Measurements from ENCODE around the gene PLEKHA1.

The PLEKHA1 gene

DNA sequence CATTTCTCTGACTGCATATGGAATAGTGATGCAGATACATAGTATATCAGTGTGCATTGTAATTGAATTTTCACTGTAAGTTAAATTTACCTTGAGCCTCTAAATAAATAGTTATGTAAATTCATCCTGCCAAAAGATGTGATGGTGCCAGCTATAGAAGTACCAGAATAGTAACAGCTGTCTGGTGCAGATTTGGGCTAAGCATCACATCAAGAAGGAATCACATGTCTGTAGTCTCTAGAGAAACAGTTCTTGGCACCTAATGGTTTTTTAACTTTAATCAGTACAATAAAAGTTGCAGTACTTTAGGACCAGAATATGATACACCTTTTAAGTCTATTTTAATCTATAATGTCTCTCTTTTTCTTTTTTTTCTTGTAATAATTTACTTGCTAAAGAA lies 17.4 kb downstream of the PLEKHA1 start:
- no peaks in the 10 kb centered on the region for H3K9me3 ChIP-seq (ENCODE audit: severe bottlenecking)
- TF ChIP-seq, protein P1, sequence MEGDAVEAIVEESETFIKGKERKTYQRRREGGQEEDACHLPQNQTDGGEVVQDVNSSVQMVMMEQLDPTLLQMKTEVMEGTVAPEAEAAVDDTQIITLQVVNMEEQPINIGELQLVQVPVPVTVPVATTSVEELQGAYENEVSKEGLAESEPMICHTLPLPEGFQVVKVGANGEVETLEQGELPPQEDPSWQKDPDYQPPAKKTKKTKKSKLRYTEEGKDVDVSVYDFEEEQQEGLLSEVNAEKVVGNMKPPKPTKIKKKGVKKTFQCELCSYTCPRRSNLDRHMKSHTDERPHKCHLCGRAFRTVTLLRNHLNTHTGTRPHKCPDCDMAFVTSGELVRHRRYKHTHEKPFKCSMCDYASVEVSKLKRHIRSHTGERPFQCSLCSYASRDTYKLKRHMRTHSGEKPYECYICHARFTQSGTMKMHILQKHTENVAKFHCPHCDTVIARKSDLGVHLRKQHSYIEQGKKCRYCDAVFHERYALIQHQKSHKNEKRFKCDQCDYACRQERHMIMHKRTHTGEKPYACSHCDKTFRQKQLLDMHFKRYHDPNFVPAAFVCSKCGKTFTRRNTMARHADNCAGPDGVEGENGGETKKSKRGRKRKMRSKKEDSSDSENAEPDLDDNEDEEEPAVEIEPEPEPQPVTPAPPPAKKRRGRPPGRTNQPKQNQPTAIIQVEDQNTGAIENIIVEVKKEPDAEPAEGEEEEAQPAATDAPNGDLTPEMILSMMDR (IDR thresholded peaks at IDR 0.05; ENCODE audit: low read depth, low read length), result no peak
- no peak overlapping the region for H3K4me3 ChIP-seq (ENCODE audit: low read depth, low read length)
- no peak for DNase-seq
- no peaks in the 10 kb centered on the region for H3K27me3 ChIP-seq (ENCODE audit: insufficient read depth, low read depth, severe bottlenecking)
- no peak overlapping the region for H3K27ac ChIP-seq
- peaks cover 21% of the 10 kb centered on the region for H3K36me3 ChIP-seq

DNA sequence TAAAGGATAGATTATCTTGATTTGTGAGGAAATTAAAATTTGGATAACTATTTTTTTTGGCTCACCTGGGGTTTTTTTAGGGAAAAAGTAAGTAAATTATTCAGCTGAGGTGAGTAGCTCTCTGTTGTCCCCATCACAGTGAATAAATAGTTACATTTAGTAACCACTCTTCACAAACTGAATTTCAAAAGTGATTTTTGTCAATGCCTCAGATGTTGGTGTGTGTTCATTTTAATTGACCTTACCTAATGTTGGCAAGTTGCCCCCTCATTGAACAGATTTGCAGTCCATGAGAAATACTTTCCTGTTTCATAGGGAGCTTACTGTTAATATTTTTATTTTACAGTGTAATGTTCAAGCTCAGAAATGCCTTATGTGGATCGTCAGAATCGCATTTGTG lies 18.3 kb downstream of the PLEKHA1 start:
- no peak overlapping the region for H3K4me3 ChIP-seq (ENCODE audit: low read depth, low read length)
- no peaks in the 10 kb centered on the region for H3K27me3 ChIP-seq (ENCODE audit: insufficient read depth, low read depth, severe bottlenecking)
- H3K9me3 ChIP-seq (ENCODE audit: severe bottlenecking), result no peaks in the 10 kb centered on the region
- peaks cover 22% of the 10 kb centered on the region for H3K36me3 ChIP-seq
- no peak overlapping the region for H3K27ac ChIP-seq
- no peak for DNase-seq
- TF ChIP-seq, protein P1 (IDR thresholded peaks at IDR 0.05; ENCODE audit: low read depth, low read length), result no peak

DNA sequence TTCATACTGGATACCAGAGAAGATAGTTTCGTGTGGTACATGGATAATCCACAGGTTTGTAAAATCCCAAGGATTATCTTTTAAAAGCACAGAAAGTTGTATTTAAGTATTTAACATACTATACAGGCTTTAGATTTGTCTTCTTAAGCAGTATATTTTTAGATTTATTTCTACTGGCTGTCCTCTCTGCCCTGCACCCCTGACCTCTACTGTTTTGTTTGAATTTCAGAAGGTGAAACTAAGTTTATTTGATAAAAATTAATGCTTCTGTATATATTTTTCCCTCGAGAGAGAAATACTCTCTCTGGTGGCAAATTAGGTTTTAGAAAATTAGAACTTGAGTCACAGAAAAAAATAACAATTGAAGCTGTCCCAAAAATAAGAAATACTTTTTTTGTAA lies 18.8 kb downstream of the PLEKHA1 start:
- DNase-seq, result no peak
- H3K9me3 ChIP-seq (ENCODE audit: severe bottlenecking), result no peaks in the 10 kb centered on the region
- no peak overlapping the region for H3K27ac ChIP-seq
- peaks cover 26% of the 10 kb centered on the region for H3K36me3 ChIP-seq
- no peaks in the 10 kb centered on the region for H3K27me3 ChIP-seq (ENCODE audit: insufficient read depth, low read depth, severe bottlenecking)
- TF ChIP-seq, protein P1 (IDR thresholded peaks at IDR 0.05; ENCODE audit: low read depth, low read length), result no peak
- H3K4me3 ChIP-seq (ENCODE audit: low read depth, low read length), result no peak overlapping the region

DNA sequence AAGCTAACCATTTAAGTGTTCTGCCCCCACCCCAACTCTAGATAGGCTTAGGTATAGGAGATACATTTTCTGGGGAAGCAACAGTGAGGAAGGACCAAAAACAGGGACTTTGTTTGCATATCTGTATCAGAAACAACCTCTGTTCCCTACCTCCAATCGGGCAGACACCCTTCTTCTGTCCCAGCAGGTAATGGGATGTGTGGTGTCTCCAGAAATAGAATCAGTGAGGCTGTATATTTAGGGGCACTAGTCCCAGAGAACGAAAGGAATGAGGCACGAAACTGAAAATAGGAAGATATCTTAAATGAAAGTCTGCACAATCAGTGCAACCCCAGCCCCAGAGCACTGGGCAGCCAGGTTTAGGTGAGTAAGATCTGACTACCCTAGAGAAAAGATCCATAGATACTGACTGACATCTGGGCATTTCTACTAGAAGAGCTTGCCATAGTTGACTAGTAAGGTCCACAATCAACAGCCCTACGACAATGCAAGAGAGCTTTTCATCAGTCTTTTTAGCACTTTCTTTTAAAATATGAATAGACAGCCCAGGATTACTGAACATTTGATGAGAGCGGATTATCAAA lies 28.1 kb downstream of the PLEKHA1 start:
- TF ChIP-seq, protein P1 (IDR thresholded peaks at IDR 0.05; ENCODE audit: low read depth, low read length), result no peak
- Histone ChIP-seq H3K36me3 (peaks cover 37% of the 10 kb centered on the region), H3K9me3 (ENCODE audit: severe bottlenecking) (no peaks in the 10 kb centered on the region)

DNA sequence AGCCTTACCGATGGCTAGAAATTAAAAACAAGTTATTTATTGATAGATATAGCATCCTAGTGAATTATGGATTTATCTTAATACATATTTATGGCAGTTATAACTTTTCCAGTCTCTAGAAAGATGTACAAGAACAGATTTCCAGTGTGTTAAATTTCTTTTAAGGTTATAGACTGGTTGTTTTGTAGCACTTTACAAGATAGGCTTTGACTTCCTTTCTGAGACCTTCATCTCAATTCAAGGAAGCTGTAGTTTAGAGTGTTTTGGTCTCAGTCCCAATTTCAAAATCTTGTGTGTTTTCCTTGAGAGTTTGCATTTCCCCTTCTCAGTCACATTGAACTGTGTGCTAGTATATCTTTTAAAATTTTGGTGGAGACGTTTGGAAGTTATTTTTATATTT lies 30.1 kb downstream of the PLEKHA1 start:
- H3K4me3 ChIP-seq (ENCODE audit: low read depth, low read length), result no peak overlapping the region
- TF ChIP-seq, protein P1 (IDR thresholded peaks at IDR 0.05; ENCODE audit: low read depth, low read length), result no peak
- H3K9me3 ChIP-seq (ENCODE audit: severe bottlenecking), result no peaks in the 10 kb centered on the region
- no peaks in the 10 kb centered on the region for H3K27me3 ChIP-seq (ENCODE audit: insufficient read depth, low read depth, severe bottlenecking)
- no peak overlapping the region for H3K27ac ChIP-seq
- peaks cover 28% of the 10 kb centered on the region for H3K36me3 ChIP-seq
- DNase-seq, result no peak

More for the DNA sequence above, 28.1 kb downstream of the PLEKHA1 start:
- Histone ChIP-seq H3K27me3 (ENCODE audit: insufficient read depth, low read depth, severe bottlenecking) (no peaks in the 10 kb centered on the region), H3K27ac (no peak overlapping the region), H3K4me3 (ENCODE audit: low read depth, low read length) (no peak overlapping the region)
- DNase-seq, result no peak

All from WERI-Rb-1 (cell line).